ENCODE results near the gene AUH. TPM values are rescaled to one million over a fixed set of nuclear protein-coding genes. Genes with fewer than 3 reads are reported as not detected.

Gene AUH
- total RNA-seq, 1 experiment from 2014 or later, result 29.0 TPM

GRCh38 chr9:91196103-91196950, 165.4 kb downstream of the AUH start:
- Histone ChIP-seq H3K9ac (ENCODE audit: low read length) (peak overlapping the region; percentile 43; the same call in 1 of the 2 replicates), H3K9me2 (ENCODE audit: insufficient read depth) (no peaks in the 10 kb centered on the region), H3K79me2 (ENCODE audit: insufficient read depth, low read length) (no peaks in the 10 kb centered on the region), H3K4me3 (replicated peaks in 1 of 2; ENCODE audit: low read depth in 1 of 2, low read length in 2 of 2) (no peak overlapping the region), H2AFZ (ENCODE audit: low read depth, low read length, poor library complexity, severe bottlenecking) (peak overlapping the region; percentile 12), H3K4me1 (ENCODE audit: control insufficient read depth in 1 of 2, insufficient read depth in 2 of 2, low read length in 2 of 2) (peaks cover 70 to 91% of the 10 kb centered on the region in 2 experiments), H3K9me3 (ENCODE audit: control insufficient read depth in 1 of 2, insufficient read depth in 1 of 2, low read depth in 1 of 2, low read length in 2 of 2) (no peaks in the 10 kb centered on the region; a peak in 1 of 4 replicates), H3K4me2 (ENCODE audit: low read length) (peak overlapping the region; percentile 69), H4K20me1 (ENCODE audit: insufficient read depth) (no peaks in the 10 kb centered on the region), H3K27ac (ENCODE audit: low read depth, low read length) (peak overlapping the region; percentile 80), H3K36me3 (ENCODE audit: control insufficient read depth in 1 of 2, insufficient read depth in 2 of 2, low read length in 2 of 2) (no peaks in the 10 kb centered on the region), H3K27me3 (ENCODE audit: insufficient read depth, low read length) (no peaks in the 10 kb centered on the region)
- intact Hi-C loops (cut with micrococcal nuclease), result loop anchor here (5.0 to 10.0 kb wide), 4 partner anchors 106 to 231 kb away; partner anchors contain the start of gene AUH
- RAD21 ChIA-PET (ENCODE audit: low non-redundant PET in 1 of 2, low total read pairs in 2 of 2, uncharacterized antibody in 2 of 2, unreplicated experiment in 2 of 2), result interaction anchor here in 1 of 2 experiments (0.6 kb wide), 1 partner anchor 227 kb away, joined by 3 read pairs; the partner anchor contains the start of gene NFIL3
- POLR2A ChIA-PET, result no interaction called here
- TF ChIP-seq EZH2phosphoT487 (IDR thresholded peaks at IDR 0.05; ENCODE audit: borderline replicate concordance), result no peak
- no peak for TF ChIP-seq FOSL1 (IDR thresholded peaks at IDR 0.05; ENCODE audit: low read depth)
- TF ChIP-seq ZFX (IDR thresholded peaks at IDR 0.05), result peak; percentile 53
- no peak for DNase-seq (ENCODE audit: low read depth, low spot score)
- BruUV-seq (replicated peaks), result no TSS peak
- no peak for ATAC-seq
- CTCF ChIA-PET, result interaction anchor here (0.9 kb wide), 1 partner anchor 230 kb away, joined by 3 read pairs; no protein-coding TSS in a partner anchor

- no peaks in the 10 kb centered on the region for H3K36me3 ChIP-seq (ENCODE audit: control insufficient read depth in 1 of 2, insufficient read depth in 2 of 2, low read length in 2 of 2)
- POLR2A ChIA-PET, result no interaction called here
- H3K4me2 ChIP-seq (ENCODE audit: low read length), result peak overlapping the region; percentile 69; the same call in 1 of the 2 replicates
- BruUV-seq (replicated peaks), result no TSS peak
- no peak overlapping the region for H3K4me3 ChIP-seq (replicated peaks in 1 of 2; ENCODE audit: low read depth in 1 of 2, low read length in 2 of 2)
- intact Hi-C loops (cut with micrococcal nuclease), result loop anchor here (5.0 to 10.0 kb wide), 4 partner anchors 107 to 232 kb away; partner anchors contain the start of gene AUH
- H3K4me1 ChIP-seq (ENCODE audit: control insufficient read depth in 1 of 2, insufficient read depth in 2 of 2, low read length in 2 of 2), result peaks cover 71 to 99% of the 10 kb centered on the region in 2 experiments
- no peak for ATAC-seq
- H3K27me3 ChIP-seq (ENCODE audit: insufficient read depth, low read length), result no peaks in the 10 kb centered on the region
- H4K20me1 ChIP-seq (ENCODE audit: insufficient read depth), result no peaks in the 10 kb centered on the region
- CTCF ChIA-PET, result no interaction called here
- H3K9me3 ChIP-seq (ENCODE audit: control insufficient read depth in 1 of 2, insufficient read depth in 1 of 2, low read depth in 1 of 2, low read length in 2 of 2), result no peaks in the 10 kb centered on the region; a peak in 1 of 4 replicates
- no peaks in the 10 kb centered on the region for H3K9me2 ChIP-seq (ENCODE audit: insufficient read depth)
- TF ChIP-seq RAD21 (IDR thresholded peaks at IDR 0.05; ENCODE audit: low read depth), result no peak
- TF ChIP-seq SRF (IDR thresholded peaks at IDR 0.05; ENCODE audit: low read depth), result no peak
- no peak overlapping the region for H2AFZ ChIP-seq (ENCODE audit: low read depth, low read length, poor library complexity, severe bottlenecking)
- RAD21 ChIA-PET (ENCODE audit: low non-redundant PET in 1 of 2, low total read pairs in 2 of 2, uncharacterized antibody in 2 of 2, unreplicated experiment in 2 of 2), result no interaction called here
- no peaks in the 10 kb centered on the region for H3K79me2 ChIP-seq (ENCODE audit: insufficient read depth, low read length)
- peak overlapping the region; percentile 80 for H3K27ac ChIP-seq (ENCODE audit: low read depth, low read length)
- H3K9ac ChIP-seq (ENCODE audit: low read length), result no peak overlapping the region
- DNase-seq (ENCODE audit: low read depth, low spot score), result no peak
Measured at GRCh38 chr9:91195372-91196012, 166.2 kb downstream of the AUH start.

Data from HCT116 (cell line).